GM19452 (cell line): ENCODE results near the gene PRKAR2B.
"Not testable (repeated sequence)": the region's sequence is repeated elsewhere in the genome, so short reads cannot be mapped to it uniquely, and the experiment has no call there.

ENCODE experiments used
- ATAC-seq: cut with Tn5 transposase; IDR thresholded peaks from one replicate; pipeline ENCODE4 v1.9.1; 2021; ENCODE audit not compliant: unreplicated experiment

PRKAR2B gene

DNA sequence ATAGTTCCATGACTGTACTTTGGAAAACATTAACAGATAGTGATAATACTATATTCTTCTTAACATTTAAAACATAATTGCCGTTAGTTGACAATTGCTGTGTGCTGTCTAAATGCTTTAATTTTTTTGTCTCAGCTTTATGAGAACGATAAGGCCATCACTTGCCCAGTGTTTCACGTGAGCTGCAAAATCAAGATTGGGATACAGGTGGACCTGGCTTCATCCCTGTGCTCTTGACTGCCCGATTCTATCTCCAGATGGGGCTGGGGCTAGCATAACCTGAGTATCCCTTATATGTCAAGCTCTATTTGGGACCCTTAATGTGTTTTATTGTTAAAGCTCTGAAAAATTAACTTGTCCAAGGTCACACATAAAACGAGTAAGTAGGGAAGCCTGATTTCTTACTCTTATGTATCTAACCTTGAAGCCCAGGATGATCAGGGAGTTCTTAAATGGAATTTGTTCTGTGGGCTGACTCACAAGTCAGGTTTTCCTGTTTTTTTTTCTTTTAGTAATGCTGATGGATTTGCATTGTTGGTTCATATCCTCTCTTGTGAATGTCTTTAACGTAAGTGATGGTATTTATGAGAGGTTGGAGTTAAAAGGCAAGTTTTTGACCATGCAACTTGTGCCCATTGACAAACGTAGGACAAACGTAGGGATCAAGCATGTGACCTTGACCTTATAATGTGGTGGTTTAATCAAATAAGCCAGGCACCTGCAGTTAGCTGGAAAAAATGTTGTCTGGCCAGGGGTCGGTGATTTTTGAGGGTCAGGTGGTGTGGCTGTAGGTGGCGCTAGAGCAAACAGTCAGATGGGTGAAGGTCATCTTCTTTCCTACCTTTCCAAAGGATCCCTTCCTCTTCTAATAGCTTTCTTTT lies 3.6 kb downstream of the PRKAR2B start:
- ATAC-seq, result no peak

DNA sequence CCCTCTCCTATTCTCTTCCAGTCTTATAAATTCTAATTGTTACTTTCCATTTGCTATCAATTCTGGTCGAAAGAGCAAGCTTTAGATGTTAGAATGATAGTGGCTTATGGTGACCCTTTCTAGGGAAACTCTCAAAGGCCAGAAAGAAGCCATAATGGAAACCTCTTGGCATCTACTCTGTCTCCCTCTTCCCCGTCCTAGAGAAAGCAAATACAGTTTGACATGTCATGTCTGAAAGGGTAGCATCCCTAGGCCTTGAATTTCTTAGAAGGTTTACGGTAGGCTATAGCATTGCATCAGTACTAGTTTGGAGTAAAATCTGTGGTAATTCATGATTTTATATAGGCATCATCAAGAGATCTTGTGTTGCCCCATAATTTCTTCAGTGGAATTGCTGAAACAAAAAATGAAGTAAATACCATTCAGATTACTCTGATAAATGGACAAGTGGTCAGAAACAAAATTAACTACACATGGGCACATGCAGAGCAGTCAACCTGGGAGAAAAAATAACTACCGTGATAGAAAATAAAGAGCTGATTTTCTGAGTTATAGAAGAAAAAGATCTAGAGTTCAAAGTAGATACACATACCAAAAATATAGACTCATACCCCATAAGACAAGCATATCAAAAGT lies 4.4 kb downstream of the PRKAR2B start:
- no peak for ATAC-seq

DNA sequence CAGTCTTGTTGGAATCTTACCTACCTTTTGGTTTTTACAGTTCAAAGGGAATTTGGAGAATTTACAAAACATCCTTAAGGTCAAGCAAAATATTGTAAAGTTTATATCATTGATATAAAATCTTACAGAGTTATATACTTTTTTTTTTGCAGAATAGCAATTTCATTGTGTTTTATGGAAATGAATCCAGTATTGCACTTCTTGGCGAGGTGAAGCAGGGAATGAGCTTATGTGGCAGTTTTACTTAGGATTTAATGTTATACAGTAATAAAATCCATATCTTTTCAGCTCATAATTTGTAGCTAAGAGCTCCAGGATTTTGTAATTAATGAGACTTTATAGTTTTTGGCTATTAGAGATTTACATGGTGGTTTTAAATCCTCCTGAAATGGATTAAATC lies 5.0 kb downstream of the PRKAR2B start:
- no peak for ATAC-seq

DNA sequence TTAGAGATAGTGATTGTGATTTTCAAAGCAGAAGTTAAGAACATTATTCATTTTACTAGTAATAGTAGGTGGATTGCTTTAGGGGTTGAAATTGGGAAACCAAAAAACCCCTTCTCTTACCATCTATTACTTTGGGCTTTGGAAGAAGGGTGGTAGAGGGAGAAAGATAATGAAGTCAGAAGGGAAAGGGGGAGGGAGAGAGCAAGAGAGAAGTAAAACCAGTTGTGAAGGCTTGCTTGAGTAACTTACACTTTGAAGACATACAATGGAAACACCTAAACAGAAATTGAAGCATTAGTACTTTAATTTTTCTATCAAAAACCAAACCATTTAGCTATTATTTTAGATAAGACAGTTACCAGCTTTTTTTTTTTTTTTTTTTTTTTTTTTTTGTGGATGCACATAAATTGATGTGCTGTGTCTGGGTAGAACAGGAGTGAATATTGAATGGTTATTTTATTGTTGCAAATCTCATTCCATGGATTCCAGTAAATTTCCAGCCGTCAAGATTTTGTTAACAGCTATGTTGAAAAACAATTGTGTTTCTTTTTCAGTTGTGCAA lies 5.5 kb downstream of the PRKAR2B start:
- no peak for ATAC-seq

DNA sequence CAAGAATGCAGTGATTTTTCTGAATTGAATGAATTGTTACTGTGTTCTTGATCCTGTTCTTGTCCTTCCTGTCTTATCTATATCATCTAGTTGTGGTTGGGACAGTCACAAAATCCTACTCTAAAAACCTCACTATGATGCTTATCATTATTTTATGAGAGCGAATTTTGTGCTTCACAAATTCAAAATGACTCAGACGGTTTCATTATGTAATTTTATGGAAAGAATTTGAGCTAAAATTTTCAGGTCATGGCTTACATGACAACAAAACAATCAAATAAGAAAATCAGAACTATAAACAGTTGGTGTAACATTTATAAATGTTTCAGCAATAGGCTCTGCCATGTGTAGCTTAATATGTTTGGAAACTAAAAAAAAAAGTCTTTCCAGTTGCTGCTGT lies 6.9 kb downstream of the PRKAR2B start:
- ATAC-seq, result no peak

DNA sequence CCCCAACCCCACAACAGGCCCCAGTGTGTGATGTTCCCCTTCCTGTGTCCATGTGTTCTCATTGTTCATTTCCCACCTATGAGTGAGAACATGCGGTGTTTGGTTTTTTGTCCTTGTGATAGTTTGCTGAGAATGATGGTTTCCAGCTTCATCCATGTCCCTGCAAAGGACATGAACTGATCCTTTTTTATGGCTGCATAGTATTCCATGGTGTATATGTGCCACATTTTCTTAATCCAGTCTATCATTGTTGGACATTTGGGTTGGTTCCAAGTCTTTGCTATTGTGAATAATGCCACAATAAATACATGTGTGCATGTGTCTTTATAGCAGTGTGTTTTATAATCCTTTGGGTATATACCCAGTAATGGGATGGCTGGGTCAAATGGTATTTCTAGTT lies 10.5 kb downstream of the PRKAR2B start:
- ATAC-seq, result not testable (repeated sequence)

DNA sequence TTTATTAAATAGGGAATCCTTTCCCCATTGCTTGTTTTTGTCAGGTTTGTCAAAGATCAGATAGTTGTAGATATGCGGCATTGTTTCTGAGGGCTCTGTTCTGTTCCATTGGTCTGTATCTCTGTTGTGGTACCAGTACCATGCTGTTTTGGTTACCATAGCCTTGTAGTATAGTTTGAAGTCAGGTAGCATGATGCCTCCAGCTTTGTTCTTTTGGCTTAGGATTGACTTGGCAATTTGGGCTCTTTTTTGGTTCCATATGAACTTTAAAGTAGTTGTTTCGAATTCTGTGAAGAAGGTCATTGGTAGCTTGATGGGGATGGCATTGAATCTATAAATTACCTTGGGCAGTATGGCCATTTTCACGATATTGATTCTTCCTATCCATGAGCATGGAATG lies 11.6 kb downstream of the PRKAR2B start:
- not testable (repeated sequence) for ATAC-seq

DNA sequence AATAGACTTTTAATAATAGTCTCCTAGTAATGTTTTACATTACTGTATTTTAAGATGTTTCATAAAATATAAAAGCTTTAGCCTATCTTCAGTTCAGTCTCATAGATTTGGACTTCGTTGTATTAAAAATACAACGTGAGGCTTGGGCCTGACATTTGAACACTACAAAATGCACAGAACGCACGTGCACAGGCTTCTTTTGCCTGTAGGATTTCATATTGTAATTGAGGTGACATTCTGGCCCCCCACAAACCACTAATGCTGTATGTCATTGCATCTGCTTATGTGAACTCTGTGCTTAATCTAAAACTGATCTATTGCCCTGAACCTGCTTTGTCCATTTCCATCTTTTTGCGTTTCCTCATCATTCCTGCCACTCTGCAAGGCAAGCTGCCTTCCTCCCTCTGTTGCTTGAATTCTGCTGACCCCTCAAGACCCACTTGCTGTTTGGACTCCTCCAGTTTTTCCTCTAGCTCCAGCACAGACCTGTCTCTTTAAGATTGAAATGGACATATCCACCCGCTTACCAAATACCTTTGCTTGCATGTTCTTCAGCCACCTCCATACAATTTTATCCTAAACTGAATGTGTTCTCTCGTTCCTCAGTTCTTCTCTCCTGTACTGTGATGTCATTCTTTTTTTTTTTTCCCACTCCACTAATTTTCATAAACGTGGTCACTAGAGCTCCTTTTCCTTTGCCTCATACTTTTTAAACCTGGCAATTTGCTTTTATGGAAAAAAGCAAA lies 12.4 kb downstream of the PRKAR2B start:
- ATAC-seq, result no peak

DNA sequence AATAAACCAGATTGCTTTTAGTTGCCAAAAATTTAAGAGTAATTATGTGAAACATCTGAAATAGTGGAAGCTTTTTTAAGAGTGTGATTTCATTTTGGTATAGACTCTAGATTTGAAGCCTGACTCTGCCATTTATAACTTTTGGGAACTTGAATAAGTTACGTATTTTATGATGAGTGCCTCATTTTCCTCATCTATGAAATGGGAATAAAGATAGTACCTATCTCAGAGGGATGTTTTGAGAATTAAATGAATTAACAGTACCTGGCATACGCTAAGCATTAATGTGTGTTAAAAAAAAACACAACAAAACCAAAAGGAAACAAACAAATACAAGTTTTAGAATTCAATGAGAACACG lies 12.9 kb downstream of the PRKAR2B start:
- no peak for ATAC-seq

DNA sequence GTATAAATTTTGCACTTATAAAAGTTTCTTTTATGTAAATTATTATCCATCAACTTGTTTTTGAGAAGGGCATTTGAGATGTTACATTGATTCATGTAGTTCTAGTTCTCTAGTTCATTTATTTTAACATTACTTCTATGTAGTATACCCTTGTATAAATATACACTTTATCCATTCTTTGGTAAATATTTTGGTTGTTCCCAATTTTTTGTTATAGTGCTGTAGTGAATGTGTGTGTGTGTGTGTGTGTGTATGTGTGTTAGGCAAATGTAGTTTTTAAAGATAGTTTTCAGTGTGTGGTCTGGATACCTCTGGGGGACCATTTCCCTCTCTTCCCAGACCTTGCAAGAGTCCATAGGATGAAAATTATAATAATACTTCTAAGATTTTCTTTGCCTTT lies 15.0 kb downstream of the PRKAR2B start:
- ATAC-seq, result no peak

DNA sequence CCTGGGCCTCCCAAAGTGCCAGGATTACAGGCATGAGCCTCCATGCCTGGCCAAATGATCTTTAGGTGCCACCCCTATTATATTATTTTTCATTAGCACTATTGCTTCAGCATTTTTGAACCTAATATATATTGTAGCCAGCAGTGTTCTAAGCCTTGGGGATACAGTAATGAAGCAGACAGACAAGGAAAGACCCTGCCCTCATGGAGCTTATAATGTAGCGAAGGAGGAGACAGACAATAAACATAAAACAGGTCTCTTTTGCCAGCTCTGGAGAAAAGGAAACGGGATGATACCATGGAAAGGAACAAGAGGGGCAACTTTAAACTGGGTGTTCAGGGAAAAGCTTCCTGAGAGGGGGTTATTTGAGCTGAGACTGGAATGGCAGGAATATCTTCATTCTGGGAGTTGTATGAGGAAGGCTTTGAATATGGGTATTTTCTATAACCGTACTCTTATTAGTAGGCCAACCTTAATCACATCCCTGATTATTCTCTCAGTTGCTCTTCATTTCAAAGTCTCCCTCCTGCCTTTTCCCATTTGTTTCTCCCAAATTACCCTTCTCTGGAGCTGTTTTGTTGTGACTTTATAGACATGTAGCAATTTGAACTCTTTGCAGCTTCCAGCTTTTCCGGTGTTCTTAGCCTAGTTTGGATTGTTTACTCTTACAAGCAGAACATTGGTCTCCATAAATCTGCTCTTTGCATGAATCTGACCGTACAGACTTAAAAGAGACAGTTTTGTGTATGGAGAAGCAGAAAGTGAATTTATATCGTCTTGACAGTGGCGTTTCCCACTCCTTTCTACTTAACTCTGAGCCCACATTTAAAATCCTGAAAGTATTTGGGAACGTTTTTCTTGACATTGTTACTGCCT lies 19.0 kb downstream of the PRKAR2B start:
- ATAC-seq, result no peak

DNA sequence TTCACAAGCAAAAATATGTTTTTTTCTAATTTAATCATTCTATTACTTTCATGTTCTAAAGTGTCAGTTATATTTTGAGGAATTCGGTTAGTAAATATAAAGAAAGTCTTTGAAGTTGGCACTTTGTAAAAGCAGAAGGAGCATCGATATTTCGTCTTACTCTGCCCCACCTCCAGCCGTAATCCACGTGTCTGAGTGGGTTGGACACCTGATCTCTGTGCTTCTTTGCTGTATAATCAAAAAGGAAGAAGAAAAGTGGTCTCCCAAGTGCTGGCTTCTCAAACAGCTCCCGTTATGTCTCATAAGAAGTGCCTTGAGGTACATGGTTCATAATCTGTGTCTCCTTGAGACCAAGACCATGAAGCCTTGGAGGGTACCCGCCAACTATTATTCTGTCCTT lies 19.8 kb downstream of the PRKAR2B start:
- no peak for ATAC-seq

DNA sequence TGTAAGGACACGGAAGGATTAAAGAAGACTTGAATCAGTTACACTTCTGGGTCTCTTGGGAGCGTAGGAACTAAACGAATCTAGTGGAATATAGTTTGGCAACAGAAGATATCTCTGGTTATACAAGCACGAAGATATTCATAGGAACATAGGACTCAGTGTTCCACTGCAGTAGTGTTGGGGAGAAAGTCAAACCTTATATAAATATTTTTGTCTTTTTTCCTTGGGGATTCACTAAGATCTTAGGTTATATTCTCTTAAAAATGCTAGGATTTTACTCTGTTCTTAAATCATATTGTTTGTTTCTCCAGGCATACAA lies 21.4 kb downstream of the PRKAR2B start:
- ATAC-seq, result no peak

DNA sequence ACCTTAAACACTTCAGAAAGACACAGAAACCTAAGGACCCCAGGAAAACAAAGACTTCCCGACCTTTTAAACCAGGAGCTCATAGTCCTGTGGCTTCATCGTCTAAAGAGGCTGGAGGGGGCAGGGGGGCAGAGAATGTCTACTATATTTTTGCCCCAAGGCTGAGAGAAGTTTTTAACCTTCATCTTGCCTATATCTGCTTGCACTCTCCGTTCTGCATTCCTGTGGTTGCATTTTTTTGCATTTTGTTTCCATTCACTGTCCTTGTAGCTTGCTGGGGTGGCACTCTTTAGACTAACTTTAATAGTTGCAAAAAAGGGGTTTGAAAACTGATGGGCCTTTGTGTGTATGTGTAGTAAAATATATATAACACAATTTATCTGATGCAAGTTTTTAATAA lies 23.7 kb downstream of the PRKAR2B start:
- ATAC-seq, result no peak

DNA sequence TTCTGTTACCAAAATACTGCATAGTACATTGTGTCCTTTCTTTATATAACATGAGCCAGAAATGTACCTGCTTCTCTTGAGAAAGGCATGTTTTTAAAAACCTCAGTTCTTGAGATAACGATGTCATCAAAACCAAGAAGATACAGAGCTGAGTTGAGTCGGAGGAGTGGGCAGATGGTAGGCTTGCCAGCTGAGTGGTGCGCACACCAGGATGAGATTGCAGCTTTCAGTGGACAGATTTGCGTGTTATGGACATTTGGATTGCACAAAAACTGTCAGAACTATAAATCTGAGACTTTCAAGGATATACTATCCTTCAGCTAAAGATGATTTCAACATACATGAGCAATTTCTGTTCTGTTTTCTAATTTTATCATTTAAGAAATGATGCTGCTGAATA lies 25.0 kb downstream of the PRKAR2B start:
- no peak for ATAC-seq

DNA sequence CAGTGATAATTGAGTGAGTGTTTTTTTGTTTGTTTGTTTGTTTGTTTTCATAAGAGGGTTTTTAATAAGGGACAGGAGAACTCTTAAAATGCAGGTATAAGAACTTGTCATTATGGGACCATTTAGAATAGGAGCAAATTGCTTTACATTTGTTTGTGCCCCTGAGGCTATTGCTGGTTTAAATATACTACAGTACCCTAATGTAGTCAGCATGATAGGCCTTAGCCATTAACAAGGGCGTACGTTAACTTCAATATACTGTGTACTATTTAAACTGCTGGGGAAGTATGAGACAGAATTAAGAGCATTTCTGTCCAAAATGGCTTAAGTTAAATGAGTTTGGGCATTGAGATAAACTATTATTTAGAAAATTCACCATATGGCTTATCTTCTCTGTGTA lies 26.2 kb downstream of the PRKAR2B start:
- ATAC-seq, result no peak

DNA sequence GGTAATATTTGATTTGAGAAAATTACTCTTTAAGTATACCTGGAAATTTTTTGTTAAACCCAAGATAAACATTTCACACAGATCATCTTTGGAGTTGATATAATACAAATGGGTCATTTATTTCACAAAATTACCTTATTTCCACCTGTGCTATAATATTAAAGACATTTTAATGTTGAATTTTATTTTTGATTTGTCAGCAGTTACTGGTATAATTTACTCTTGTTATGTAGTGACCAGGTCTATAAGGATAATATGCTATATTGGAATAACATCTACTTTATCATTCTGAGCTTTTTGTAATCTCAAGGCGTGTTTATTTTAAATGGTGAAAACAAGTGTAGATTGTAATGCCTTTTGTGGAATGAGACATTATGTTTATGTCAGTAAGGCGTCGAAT lies 26.6 kb downstream of the PRKAR2B start:
- ATAC-seq, result no peak

DNA sequence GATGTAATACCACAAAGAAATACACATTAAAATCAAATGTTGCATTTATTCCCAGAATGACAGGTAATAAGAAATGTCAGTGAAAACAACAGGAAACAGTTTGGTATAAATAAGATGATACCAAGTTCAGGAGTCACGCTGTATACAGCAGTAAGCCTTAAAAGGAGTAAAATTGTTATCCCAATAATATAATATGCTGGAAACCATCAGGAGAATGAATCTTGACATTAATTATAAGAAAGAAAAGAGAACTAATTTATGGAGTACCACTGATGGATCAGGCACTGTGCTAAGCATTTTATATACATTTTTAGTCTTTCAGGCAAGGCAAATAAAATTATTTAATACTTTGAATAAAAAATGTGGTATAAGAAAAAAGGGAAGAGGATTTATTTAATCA lies 27.6 kb downstream of the PRKAR2B start:
- no peak for ATAC-seq

DNA sequence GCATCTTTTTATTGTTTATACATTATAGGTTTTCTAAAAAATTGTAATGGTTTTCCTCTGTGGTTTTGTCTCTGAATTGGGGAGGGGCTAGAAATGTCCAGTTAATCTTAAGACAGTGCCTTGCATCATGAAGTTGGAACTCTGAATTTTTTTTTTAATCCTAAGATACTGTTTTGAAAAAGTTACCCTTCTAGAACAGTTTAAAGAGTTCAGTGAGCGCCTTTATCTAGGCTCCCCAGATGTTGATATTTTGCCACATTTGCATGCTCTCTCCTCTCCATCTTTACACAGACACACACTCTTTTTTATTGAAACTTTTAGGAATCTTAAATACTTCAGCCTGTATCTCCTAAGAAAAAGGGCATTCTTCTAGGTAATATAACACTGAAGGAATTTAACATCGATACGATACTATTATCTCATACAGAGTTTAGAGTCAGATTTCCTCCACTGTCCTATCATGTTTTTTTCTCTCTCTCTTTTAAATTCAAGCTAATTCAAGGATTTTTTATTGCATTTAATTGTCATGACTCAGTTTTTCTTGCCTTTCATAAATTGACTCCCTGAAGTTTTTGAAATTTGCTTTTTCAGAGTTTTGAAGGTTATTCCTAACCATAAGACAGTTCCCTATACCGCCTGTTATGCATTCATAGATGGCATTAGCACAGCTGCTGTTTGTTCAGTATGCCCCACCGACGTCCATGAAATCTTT lies 31.5 kb downstream of the PRKAR2B start:
- no peak for ATAC-seq
